GM21360 (cell line): ENCODE data around the gene POLDIP3.

Source experiments
- ATAC-seq: cut with Tn5 transposase; IDR thresholded peaks from one replicate; pipeline ENCODE4 v1.9.1; 2021; ENCODE audit warnings: mild to moderate bottlenecking, moderate library complexity; ENCODE audit not compliant: unreplicated experiment

POLDIP3 gene

GRCh38 chr22:42642806-42643633 lies 28.3 kb upstream of the POLDIP3 start:
- no peak for ATAC-seq

DNA sequence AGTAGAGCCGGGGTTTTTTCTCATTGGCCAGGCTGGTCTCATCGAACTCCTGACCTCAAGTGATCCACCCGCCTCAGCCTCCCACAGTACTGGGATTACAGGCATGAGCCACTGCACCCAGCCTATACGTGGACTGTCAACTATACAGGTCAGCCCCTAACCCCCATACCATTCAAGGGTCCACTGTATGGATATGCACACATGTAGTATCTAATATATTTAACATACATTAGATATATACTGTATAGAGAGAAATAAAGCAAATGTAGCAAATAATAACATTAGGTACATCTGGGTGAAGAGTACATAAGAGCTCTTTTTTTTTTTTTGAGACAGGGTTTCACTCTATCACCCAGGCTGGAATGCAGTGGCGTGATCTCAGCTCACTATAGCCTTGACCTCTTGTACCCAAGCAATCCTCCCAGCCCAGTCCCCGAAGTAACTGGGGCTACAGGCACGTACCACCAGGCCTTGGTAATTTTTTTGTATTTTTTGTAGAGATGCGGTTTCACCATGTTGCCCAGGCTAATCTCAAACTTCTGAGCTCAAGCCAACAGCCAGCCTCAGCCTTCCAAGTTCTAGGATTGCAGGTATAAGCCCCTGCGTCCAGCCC lies 27.2 kb upstream of the POLDIP3 start:
- no peak for ATAC-seq

- ATAC-seq: no peak
Observed at GRCh38 chr22:42639541-42640241, 25.0 kb upstream of the POLDIP3 start.

- no peak for ATAC-seq
Observed at GRCh38 chr22:42637555-42637954, 22.9 kb upstream of the POLDIP3 start.

GRCh38 chr22:42636506-42636905 lies 21.8 kb upstream of the POLDIP3 start:
- ATAC-seq: no peak

DNA sequence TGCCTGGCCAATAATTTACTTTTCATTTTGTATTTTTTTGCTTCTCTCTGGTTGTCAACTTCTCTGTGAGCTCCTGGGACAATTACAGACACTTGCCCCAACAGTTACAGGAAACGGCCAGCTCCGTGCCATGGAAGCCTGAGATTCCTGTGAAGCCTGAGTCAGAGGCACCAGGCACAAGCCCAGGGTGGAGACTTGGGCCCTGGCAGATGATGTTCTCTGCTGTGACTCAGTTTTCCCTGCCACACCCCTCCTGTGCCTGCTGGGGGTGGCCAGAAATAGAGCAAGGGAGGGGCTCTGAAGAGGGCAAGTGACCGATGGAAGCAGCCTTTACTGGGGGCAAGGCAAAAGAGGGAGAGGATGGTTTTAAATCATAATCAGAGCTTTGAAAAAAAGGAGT lies 20.8 kb upstream of the POLDIP3 start:
- no peak for ATAC-seq

GRCh38 chr22:42633013-42633412 lies 18.3 kb upstream of the POLDIP3 start:
- ATAC-seq: no peak

DNA sequence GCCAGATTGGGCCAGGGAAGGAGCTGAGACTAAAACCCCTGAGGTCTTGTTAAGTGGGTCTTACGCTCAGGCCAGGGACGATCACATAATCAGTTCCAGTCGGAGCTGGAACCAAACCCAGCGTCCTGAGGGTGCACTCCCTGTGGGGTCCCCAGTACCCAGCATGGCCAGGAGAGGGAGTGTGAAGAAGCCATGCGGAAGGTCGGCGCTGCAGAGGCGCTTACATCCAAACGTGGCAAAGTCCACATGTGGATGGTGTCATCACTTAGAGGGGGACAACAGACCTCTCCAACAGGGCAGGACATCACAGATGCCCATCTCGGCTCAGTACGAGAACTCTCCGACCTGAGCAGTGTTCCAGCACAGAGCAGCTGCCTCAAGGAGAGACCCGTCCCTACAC lies 17.4 kb upstream of the POLDIP3 start:
- no peak for ATAC-seq

- ATAC-seq: no peak
Observed at GRCh38 chr22:42630901-42631602, 16.4 kb upstream of the POLDIP3 start.

- ATAC-seq: no peak
Observed at GRCh38 chr22:42630211-42630610, 15.5 kb upstream of the POLDIP3 start.

DNA sequence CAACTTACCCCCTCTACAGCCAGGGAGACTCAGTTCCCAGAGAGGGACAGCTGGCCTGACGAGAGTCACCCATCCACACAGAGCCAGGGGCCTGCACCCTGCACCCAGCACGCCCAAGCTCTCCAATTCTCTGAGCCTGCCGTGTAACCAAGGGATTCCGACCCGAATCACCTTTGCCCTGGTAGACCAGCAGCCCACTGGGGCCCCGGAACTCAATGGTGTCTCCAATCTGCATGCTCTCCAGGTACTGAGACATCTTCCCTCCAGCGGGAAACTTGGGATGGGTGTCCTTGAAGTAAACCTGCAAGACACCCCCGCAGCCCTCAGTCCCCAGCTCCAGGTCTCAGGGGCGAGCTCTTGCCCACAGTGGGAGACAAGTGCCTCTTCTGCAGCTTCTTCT lies 13.3 kb upstream of the POLDIP3 start:
- ATAC-seq: no peak

- ATAC-seq: no peak
Observed at GRCh38 chr22:42626951-42627625, 12.4 kb upstream of the POLDIP3 start.

DNA sequence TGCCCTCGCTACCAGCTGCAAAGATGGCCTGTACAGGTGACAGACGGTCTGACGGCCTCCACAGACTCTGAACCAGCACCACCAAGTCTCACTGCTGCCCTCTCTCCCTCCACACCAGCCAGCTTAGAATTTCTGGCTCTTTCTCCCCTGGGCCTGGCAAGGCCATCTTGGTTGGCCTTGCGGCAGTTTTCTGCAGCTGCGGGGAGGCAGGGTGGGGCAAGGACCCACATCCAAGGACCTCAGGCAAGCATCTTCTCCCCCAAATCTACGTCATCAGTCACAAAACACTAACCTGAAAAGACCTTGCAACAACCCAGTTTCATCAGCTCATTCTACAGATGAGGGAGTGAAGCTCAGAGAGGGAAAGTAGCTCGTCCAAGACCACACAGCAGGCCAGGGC lies 11.7 kb upstream of the POLDIP3 start:
- ATAC-seq: no peak

DNA sequence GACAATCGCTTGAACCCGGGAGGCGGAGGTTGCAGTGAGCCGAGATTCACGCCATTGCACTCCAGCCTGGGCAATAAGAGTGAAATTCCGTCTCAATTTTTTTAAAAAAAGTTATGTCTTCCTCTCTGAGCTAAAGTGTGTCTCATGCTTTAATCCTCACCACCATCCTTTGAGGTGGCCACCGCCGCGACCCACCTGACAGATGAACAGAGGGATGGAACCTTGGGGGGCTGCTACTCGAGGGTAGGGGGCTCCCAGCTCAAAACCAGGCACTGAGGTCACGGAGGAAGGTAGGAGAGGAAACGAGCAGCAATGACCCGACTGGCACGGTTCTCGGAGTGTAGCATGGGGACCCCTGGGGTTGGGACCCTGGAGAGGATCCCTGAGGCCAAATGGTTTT lies 10.7 kb upstream of the POLDIP3 start:
- ATAC-seq: no peak

DNA sequence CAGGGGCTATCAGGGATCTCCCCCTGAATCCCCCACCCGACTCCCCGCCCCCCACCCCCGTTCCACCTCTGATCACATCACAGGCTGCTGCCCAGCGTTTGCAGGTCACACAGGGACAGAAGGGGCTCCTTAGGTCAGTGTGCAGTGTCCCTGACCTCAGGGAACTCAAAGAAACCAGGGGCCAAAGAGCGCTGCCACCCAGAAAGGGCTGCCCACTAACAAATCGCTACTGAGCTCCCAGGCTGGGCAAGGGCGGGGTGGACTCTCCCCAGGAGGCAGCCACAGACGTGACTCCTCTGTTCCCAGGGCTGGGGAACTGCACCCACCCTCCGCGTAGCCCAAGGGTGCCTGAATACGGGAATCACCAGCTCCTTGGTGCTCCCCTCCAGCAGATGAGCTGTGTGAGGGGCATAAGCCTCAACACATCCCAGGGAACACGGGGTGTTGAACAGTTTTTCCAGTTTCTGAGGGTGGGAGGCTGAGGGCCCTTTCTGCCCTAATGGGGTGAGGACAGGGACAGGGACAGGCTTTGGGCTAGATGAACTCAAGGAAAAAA lies 9.9 kb upstream of the POLDIP3 start:
- no peak for ATAC-seq

DNA sequence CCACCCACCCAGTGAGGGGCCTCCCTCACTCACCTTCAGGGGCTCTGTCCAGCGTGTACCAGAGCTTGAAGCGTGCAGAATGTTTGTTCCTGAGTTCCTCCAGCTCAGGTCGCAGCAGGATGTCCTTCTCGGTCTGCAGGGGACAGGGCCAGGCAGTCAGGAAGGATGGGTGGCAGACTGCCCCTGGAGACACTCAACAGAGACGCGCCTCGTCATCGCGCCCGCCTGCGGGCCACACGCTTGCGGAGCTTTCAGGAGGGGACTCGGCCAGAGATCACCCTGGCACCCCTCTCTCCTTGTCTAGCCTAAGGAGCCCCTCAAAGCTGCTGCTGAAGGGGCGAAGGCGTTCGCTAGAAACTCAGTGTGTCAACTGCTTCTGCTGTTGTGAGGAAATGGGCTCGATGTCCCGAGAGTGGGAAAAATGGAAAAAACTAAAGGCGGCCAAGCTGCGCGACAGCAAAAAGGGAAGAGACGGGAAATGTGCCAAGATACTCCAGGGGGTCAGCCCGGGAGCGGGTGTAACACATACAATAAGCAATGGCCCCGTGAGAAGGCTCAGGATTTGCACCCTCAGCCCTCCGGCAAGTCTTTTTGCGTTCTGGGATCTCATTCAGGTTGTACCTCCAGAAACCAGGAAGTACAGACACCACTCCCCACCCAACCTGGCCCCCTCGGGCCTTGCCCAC lies 9.2 kb upstream of the POLDIP3 start:
- no peak for ATAC-seq

DNA sequence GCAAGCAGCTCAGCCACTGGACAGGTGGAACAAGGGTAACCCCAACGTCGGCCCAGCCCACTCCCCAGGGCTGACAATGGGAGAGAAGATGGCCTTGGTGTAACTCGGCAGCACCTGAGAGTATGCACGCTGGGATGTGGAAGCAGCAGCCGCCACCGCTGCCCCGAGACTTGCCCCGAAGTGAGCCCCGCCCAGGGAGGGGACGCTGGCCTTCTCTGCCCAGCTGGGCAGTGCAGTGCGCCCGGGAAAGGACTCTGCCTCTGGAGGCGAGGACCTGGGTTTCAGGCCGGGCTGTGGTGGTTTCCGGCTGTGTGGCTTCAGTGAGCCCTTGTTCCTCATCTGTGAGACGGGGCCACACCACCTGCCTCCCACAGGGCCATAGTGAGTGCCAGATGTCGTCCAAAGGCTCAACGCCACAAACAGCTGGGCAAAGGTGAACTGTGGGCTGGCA lies 8.6 kb upstream of the POLDIP3 start:
- no peak for ATAC-seq

DNA sequence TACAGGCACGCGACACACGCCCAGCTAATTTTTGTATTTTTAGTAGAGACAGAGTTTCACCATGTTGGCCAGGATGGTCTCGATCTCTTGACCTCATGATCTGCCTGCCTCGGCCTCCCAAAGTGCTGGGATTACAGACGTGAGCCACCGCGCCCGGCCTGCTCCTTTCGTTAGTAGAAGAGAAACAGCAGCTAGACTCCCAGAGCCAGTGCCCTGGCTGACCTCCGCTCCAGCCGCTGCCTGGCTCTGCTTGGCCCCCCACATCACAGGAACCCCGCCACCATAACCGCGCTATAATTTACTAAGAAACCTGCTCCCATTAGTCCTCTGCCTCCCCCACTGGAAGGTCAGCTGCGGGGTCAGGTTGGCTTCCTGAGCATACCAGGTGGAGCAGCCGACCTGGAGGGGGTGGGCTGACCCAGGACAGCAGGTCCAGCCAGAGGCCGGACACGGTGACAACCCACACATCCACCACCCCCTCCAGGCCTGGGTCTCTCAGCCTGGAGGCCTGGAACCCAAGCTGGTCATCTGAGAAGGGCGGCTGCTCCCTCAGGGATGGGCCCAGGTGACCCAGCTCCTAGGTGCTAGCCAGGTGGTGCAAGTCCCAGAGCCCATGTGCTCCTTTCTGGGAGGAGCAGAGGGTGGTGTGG lies 7.5 kb upstream of the POLDIP3 start:
- ATAC-seq: no peak

DNA sequence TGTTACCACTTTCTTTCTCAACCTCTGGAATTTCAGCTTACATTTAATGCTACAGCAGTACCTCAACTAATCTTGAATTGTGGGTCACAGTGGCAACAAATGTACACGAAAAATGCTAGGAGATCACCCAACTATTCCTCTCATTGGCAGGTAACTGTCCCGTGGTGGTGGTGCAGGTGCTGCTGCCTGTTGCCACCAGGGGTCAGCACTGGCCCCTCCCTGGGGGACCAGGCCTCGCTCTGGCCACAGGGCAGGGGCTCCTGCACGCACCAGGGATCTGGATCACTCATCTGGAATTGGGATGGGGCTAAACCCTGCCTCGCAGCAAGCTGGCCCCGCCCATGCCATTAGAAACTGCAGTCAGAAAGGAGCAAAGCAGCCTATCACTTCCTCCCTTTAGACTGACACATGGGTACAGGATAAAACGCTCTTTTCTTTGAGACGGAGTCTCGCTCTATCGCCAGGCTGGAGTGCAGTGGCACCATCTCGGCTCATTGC lies 6.9 kb upstream of the POLDIP3 start:
- no peak for ATAC-seq
